Heart left ventricle (tissue), 16 donors: ENCODE measurements around the gene HSPB6. TPM values are rescaled to one million over a fixed set of nuclear protein-coding genes. Genes with fewer than 3 reads are reported as not detected.

Experiments
- ATAC-seq, 4 donors: fragments of 200-7000 bp; cut with Tn5 transposase; one replicate each; pipeline ENCODE4 v1.9.1; 2020 to 2022; ENCODE audit warnings: moderate library complexity in 4 of 4, mild to moderate bottlenecking in 3 of 4, moderate number of reproducible peaks in 1 of 4
- DNase-seq, 5 donors: peaks; one replicate each; pipeline ENCODE4 v3.0.0-alpha.2; 2020
- H3K27ac ChIP-seq, 12 donors: fragments of 200-600 bp; sonication (generic) in 4 of 12; one replicate each; pipeline versions ENCODE4 v1.5.0 to v1.8.0; 2016 to 2022; ENCODE audit warnings: mild to moderate bottlenecking in 2 of 12
- H3K27me3 ChIP-seq, 9 donors: fragments of 200-600 bp; sonication (generic) in 2 of 9; one replicate each; pipeline versions ENCODE4 v1.5.1 to v1.8.0; 2016 to 2022; ENCODE audit warnings: mild to moderate bottlenecking in 3 of 9
- H3K36me3 ChIP-seq, 9 donors: fragments of 200-600 bp; sonication (generic) in 2 of 9; one replicate each; pipeline versions ENCODE4 v1.5.0 to v1.8.0; 2018 to 2022; ENCODE audit warnings: mild to moderate bottlenecking in 2 of 9
- H3K4me1 ChIP-seq, 12 donors: fragments of 200-600 bp; sonication (generic) in 4 of 12; one replicate each; pipeline versions ENCODE4 v1.5.0 to v1.8.0; 2016 to 2022; ENCODE audit warnings: mild to moderate bottlenecking in 3 of 12
- H3K4me3 ChIP-seq, 12 donors: fragments of 200-600 bp; sonication (generic) in 4 of 12; one replicate each; pipeline versions ENCODE4 v1.5.0 to v1.8.0; 2017 to 2022; ENCODE audit warnings: mild to moderate bottlenecking in 9 of 12, moderate library complexity in 4 of 12
- H3K9me3 ChIP-seq, 12 donors: fragments of 200-600 bp; sonication (generic) in 4 of 12; one replicate each; pipeline versions ENCODE4 v1.5.0 to v1.8.0; 2016 to 2022; ENCODE audit warnings: mild to moderate bottlenecking in 1 of 12
- POLR2A ChIP-seq, 2 donors: fragments of 450-650 bp; IDR thresholded peaks; one replicate each; pipeline ENCODE4 v1.6.1; 2017; ENCODE audit warnings: antibody characterized with exemption in 2 of 2, mild to moderate bottlenecking in 2 of 2, moderate library complexity in 2 of 2
- WGBS, 4 donors: extraction: QIAGEN DNeasy Blood & Tissue Kit in 2 of 4; methylation state at CpG; one replicate each; pipeline versions ENCODE4 v1.1.5 to v1.1.7; 2013 to 2018; 5-methylcytosine and 5-hydroxymethylcytosine counted together
- intact Hi-C, 10 donors: fragments of 100-400 bp; cut with DNase I; formaldehyde crosslinking; loops; one replicate each; pipeline versions ENCODE4 v1.11.1 to v1.14.2; 2022
- polyA plus RNA-seq, 2 donors: library from polyadenylated mRNA; stranded (reverse); fragments of 200-250 nt; gene quantifications; one replicate each; pipeline ENCODE4 v1.2.3, GENCODE V29; 2013
- total RNA-seq, 9 donors: library from RNA; depleted of rRNA in 2 of 9; stranded (reverse); fragments of >200 nt in 2 of 9; fragmentation: NEBNext Ultra II Directional in 3 of 9; extraction: Animal tissue kit (Norgen Biotek cat#: 25700) in 3 of 9; gene quantifications; one replicate each; pipeline versions ENCODE4 v1.1.0 to v1.2.4, GENCODE V29; 2016 to 2023
- TF ChIP-seq, protein P1 (sequence below), 12 donors: fragments of 200-600 bp; sonication (generic) in 4 of 12; IDR thresholded peaks; one replicate each; pipeline versions ENCODE4 v1.5.0 to v1.8.0; 2018 to 2022; ENCODE audit warnings: antibody characterized with exemption in 12 of 12, mild to moderate bottlenecking in 5 of 12
- donor health status: ischemic (EF 13 %, LVEDD 7.1; RV severe dilation, severe dysfunction).
- donor health status: healthy with polysubstance abuse.
- donor health status: DM: no; HTN: yes; CAD: no.
- donor health status: DM: no; HTN: no; CAD: no.
- donor health status: ischemic (EF 25% LVEDD 6.9; RV normal size, moderate dysfunction).
- donor health status: ischemic (EF 25% LVEDD 5.7; RV mildly dilated, moderate dysfunction).
- donor health status: healthy.
- donor health status: DM: yes; HTN: yes; CAD: no.
- donor health status: ischemic (EF 35%, LVEDD 5.7; RV mildly dilated, moderate dysfunction).
- donor health status: nonischemic (EF 11% LVEDD 7.7; RV severe dilation, severe dysfunction).
- donor health status: DM: yes; HTN: yes; CAD: no.
- donor health status: PGD.
- donor health status: ischemic (EF 29% LVEDD 5.4; RV normal size, mild dysfunction).
- donor health status: nonischemic (EF 23%, LVEDD 6.1; RV moderate dilation, normal function).

Gene HSPB6
- total and polyA plus RNA-seq, 11 donors: 156 to 1,012 (median 585) TPM

DNA sequence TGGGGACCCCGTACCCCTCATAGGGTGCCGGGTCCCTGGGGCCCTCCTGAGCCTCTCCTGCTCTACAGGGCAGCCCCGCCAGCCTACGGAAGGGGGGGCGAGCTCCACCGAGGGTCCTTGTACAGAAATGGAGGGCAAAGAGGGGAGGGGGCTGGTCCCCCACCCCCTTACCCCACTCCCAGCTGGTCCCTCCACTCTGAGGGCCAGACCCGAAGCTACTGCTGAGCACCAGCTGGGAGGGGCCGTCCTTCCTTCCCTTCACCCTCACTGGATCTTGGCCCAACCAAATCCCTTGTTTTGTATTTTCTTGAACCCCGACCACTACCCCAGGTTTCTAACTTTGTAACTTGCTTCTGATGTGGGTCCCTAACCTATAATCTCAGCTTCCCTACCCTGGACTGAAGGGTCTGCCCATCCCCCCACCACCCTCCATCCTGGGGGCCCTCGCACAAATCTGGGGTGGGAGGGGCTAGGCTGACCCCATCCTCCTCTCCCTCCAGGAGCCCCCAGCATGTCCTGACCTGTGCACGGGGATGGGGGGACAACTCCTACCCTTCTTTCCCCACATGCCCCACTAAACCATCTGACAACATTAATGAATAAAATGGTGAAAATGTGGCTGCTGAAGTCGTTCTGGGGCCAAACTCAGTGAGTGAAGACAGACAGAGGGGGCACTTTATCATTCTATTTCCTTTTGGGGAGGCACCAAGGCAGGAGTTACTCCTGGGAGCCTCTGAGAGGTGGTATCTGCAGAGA lies 31.6 kb upstream of the HSPB6 start:
- Histone ChIP-seq H3K4me1 (no peaks in the 10 kb centered on the region), H3K36me3 (peaks cover 0 to 8% (median 0%) of the 10 kb centered on the region in 9 donors), H3K4me3 (no peak overlapping the region), H3K27ac (no peak overlapping the region), H3K27me3 (no peaks in the 10 kb centered on the region), H3K9me3 (no peaks in the 10 kb centered on the region)
- DNase-seq: no peak
- WGBS, 4 donors: 82 to 87% (median 84%) methylated on average over 12 of the region's 12 CpGs
- intact Hi-C loops: loop anchor here in 1 of 10 donors (10.0 kb wide), 1 partner anchor 86 kb away; no protein-coding TSS in a partner anchor
- no peak for ATAC-seq
- TF ChIP-seq, protein P1, sequence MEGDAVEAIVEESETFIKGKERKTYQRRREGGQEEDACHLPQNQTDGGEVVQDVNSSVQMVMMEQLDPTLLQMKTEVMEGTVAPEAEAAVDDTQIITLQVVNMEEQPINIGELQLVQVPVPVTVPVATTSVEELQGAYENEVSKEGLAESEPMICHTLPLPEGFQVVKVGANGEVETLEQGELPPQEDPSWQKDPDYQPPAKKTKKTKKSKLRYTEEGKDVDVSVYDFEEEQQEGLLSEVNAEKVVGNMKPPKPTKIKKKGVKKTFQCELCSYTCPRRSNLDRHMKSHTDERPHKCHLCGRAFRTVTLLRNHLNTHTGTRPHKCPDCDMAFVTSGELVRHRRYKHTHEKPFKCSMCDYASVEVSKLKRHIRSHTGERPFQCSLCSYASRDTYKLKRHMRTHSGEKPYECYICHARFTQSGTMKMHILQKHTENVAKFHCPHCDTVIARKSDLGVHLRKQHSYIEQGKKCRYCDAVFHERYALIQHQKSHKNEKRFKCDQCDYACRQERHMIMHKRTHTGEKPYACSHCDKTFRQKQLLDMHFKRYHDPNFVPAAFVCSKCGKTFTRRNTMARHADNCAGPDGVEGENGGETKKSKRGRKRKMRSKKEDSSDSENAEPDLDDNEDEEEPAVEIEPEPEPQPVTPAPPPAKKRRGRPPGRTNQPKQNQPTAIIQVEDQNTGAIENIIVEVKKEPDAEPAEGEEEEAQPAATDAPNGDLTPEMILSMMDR (IDR thresholded peaks at IDR 0.05): no peak
- TF ChIP-seq POLR2A (IDR thresholded peaks at IDR 0.05): no peak

GRCh38 chr19:35787227-35787799 lies 30.5 kb upstream of the HSPB6 start:
- Histone ChIP-seq H3K27ac (no peak overlapping the region), H3K36me3 (peaks cover 0 to 15% (median 1%) of the 10 kb centered on the region in 9 donors), H3K9me3 (no peaks in the 10 kb centered on the region), H3K27me3 (no peaks in the 10 kb centered on the region), H3K4me1 (no peaks in the 10 kb centered on the region), H3K4me3 (no peak overlapping the region)
- TF ChIP-seq POLR2A (IDR thresholded peaks at IDR 0.05): no peak
- TF ChIP-seq, protein P1 (IDR thresholded peaks at IDR 0.05): no peak
- DNase-seq: no peak
- intact Hi-C loops: loop anchor here in 1 of 10 donors (10.0 kb wide), 1 partner anchor 87 kb away; no protein-coding TSS in a partner anchor
- WGBS, 4 donors: 91 to 98% (median 95%) methylated on average over 6 to 15 of the region's 15 CpGs
- no peak for ATAC-seq

DNA sequence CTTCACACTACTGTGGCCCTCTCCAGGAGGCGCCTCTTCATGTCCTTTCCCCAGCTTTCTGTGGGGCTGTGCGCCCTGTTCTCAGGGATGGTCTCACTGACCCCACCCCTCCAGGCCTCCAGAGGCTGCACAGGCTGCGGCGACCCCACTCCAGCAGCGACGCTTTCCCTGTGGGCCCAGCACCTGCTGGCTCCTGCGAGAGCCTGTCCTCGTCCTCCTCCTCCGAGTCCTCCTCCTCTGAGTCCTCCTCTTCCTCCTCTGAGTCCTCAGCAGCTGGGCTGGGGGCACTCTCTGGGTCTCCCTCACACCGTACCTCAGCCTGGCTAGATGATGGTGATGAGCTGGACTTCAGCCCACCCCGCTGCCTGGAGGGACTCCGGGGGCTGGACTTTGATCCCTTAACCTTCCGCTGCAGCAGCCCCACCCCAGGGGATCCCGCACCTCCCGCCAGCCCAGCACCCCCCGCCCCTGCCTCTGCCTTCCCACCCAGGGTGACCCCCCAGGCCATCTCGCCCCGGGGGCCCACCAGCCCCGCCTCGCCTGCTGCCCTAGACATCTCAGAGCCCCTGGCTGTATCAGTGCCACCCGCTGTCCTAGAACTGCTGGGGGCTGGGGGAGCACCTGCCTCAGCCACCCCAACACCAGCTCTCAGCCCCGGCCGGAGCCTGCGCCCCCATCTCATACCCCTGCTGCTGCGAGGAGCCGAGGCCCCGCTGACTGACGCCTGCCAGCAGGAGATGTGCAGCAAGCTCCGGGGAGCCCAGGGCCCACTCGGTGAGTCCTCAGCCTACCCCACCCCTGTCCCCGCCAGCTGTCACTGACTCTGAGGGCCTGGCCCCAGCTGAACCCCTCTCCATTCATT lies 29.7 kb upstream of the HSPB6 start:
- H3K4me3 ChIP-seq: no peak overlapping the region
- no peaks in the 10 kb centered on the region for H3K9me3 ChIP-seq
- intact Hi-C loops: loop anchor here in 1 of 10 donors (10.0 kb wide), 1 partner anchor 88 kb away; no protein-coding TSS in a partner anchor
- no peaks in the 10 kb centered on the region for H3K27me3 ChIP-seq
- ATAC-seq (no peak), DNase-seq (no peak)
- no peaks in the 10 kb centered on the region for H3K4me1 ChIP-seq
- 88 to 93% (median 93%) methylated on average over 26 to 31 of the region's 31 CpGs for WGBS, 4 donors
- H3K36me3 ChIP-seq: peaks cover 0 to 21% (median 3%) of the 10 kb centered on the region in 9 donors
- H3K27ac ChIP-seq: no peak overlapping the region
- TF ChIP-seq, protein P1 (IDR thresholded peaks at IDR 0.05): no peak
- TF ChIP-seq POLR2A (IDR thresholded peaks at IDR 0.05): no peak

DNA sequence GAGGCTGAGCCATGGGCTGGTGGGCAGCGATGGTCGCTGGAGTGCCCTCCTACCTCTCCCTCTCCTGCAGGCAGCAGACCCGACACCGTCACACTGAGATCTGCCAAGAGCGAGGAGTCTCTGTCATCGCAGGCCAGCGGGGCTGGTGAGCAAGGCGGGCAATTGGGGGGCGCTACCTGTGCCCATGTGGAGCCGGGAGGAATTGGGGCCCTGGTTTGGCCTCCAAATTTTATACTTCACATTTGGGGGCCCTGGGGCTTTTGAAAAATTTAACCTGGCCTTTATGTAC lies 28.5 kb upstream of the HSPB6 start:
- Histone ChIP-seq H3K4me3 (no peak overlapping the region), H3K4me1 (no peaks in the 10 kb centered on the region), H3K27ac (no peak overlapping the region), H3K9me3 (no peaks in the 10 kb centered on the region), H3K36me3 (peaks cover 0 to 34% (median 12%) of the 10 kb centered on the region in 9 donors), H3K27me3 (no peaks in the 10 kb centered on the region)
- no peak for DNase-seq
- ATAC-seq: no peak
- WGBS, 4 donors: 87 to 100% (median 90%) methylated on average over 2 to 10 of the region's 10 CpGs
- intact Hi-C loops: loop anchor here in 1 of 10 donors (10.0 kb wide), 1 partner anchor 90 kb away; no protein-coding TSS in a partner anchor
- TF ChIP-seq, protein P1 (IDR thresholded peaks at IDR 0.05): no peak
- no peak for TF ChIP-seq POLR2A (IDR thresholded peaks at IDR 0.05)
